GM12878 (cell line): ENCODE results near the gene ADAMTS19. TPM values are rescaled to one million over a fixed set of nuclear protein-coding genes. Genes with fewer than 3 reads are reported as not detected.

ENCODE experiments used
- ATAC-seq: fragments of 200-7000 bp; cut with Tn5 transposase; 3 replicates; pipeline ENCODE4 v1.9.1; 2020; ENCODE audit warnings: mild to moderate bottlenecking, moderate library complexity
- BruUV-seq: library from RNA; stranded (reverse); fragments of 400-500 nt; replicated peaks from 2 replicates; lab custom pipeline; 2021; lab: Mats Ljungman, UMichigan
- CTCF ChIA-PET: fragments of 300-600 bp; sonication (Branson Sonifier 250); formaldehyde crosslinking; extraction: SDS; loops from one replicate; lab custom pipeline; 2021; ENCODE audit warnings: inconsistent platforms; lab: Yijun Ruan, JAX
- POLR2A ChIA-PET: fragments of 350-600 bp; formaldehyde crosslinking; extraction: SDS; loops from one replicate; lab custom pipeline; 2021; ENCODE audit warnings: inconsistent platforms; lab: Charles Lee
- RAD21 ChIA-PET: fragments of 300-600 bp; sonication (Branson Sonifier 250); formaldehyde crosslinking; loops from one replicate; lab custom pipeline; 2023; ENCODE audit warnings: antibody characterized with exemption; ENCODE audit not compliant: unreplicated experiment; lab: Charles Lee
- SMC1A ChIA-PET: fragments of 300-600 bp; sonication (Branson Sonifier 250); formaldehyde crosslinking; loops from one replicate; lab custom pipeline; 2023; ENCODE audit not compliant: unreplicated experiment, uncharacterized antibody; lab: Charles Lee
- DNase-seq: peaks from one replicate; pipeline ENCODE4 v3.0.0-alpha.2; 2011; ENCODE audit warnings: low read depth, low spot score
- FAIRE-seq: peaks from 3 replicates; lab custom pipeline; 2011; peaks lifted over from hg19 to GRCh38; lab: Jason Lieb, UNC
- H2AFZ ChIP-seq: 2 replicates; pipeline ENCODE4 v1.6.0; 2011; ENCODE audit warnings: low read depth, low read length, control low read depth; ENCODE audit not compliant: control insufficient read depth
- H3K27ac ChIP-seq: 2 replicates; pipeline ENCODE4 v1.5.1; 2011; ENCODE audit warnings: control low read depth; ENCODE audit not compliant: control insufficient read depth, insufficient read depth
- H3K27me3 ChIP-seq, 2 experiments: replicated peaks in 1 of 2; 2 replicates each; pipeline versions ENCODE4 v1.6.0 to v1.6.1; 2011; ENCODE audit warnings: low read length in 1 of 2; ENCODE audit not compliant: control insufficient read depth in 2 of 2, insufficient read depth in 2 of 2
- H3K36me3 ChIP-seq, 2 experiments: 2 replicates each; pipeline ENCODE4 v1.5.1; 2011; ENCODE audit warnings: low read length in 1 of 2; ENCODE audit not compliant: control insufficient read depth in 2 of 2, insufficient read depth in 2 of 2
- H3K4me1 ChIP-seq: 2 replicates; pipeline ENCODE4 v1.6.1; 2011; ENCODE audit warnings: mild to moderate bottlenecking, low read length, moderate library complexity, mixed read lengths; ENCODE audit not compliant: control insufficient read depth, insufficient read depth
- H3K4me2 ChIP-seq: 2 replicates; pipeline ENCODE4 v1.6.0; 2011; ENCODE audit warnings: control low read depth; ENCODE audit not compliant: control insufficient read depth, insufficient read depth
- H3K4me3 ChIP-seq: fragments of 200-600 bp; sonication (generic); 2 replicates; pipeline ENCODE4 v1.5.1; 2016
- H3K79me2 ChIP-seq: 2 replicates; pipeline ENCODE4 v1.6.0; 2011; ENCODE audit warnings: low read length; ENCODE audit not compliant: control insufficient read depth, insufficient read depth
- H3K9ac ChIP-seq: 2 replicates; pipeline ENCODE4 v1.8.0; 2011; ENCODE audit warnings: low read length, control low read depth, mixed read lengths; ENCODE audit not compliant: control insufficient read depth, insufficient read depth
- H3K9me3 ChIP-seq: replicated peaks from 3 replicates; pipeline ENCODE4 v1.5.1; 2011; ENCODE audit warnings: mild to moderate bottlenecking, low read length; ENCODE audit not compliant: control insufficient read depth, insufficient read depth
- H4K20me1 ChIP-seq: 2 replicates; pipeline ENCODE4 v1.6.0; 2011; ENCODE audit not compliant: control insufficient read depth, insufficient read depth
- BHLHE40 ChIP-seq, 2 experiments: fragments of 450-650 bp in 1 of 2; IDR thresholded peaks; 2 replicates each; pipeline ENCODE4 v1.6.1; 2011 to 2017; ENCODE audit warnings: low read depth in 2 of 2, borderline replicate concordance in 1 of 2, improper control_type of control experiment in 1 of 2, low read length in 1 of 2, mild to moderate bottlenecking in 1 of 2
- CREB1 ChIP-seq: IDR thresholded peaks from 2 replicates; pipeline ENCODE4 v1.6.1; 2012; ENCODE audit warnings: low read depth, mild to moderate bottlenecking, inconsistent platforms
- FOXM1 ChIP-seq: IDR thresholded peaks from 2 replicates; pipeline ENCODE4 v1.6.1; 2012; ENCODE audit warnings: low read depth, mild to moderate bottlenecking, inconsistent platforms, low read length, moderate library complexity
- IRF4 ChIP-seq: IDR thresholded peaks from 2 replicates; pipeline ENCODE4 v1.6.1; 2011; ENCODE audit warnings: low read depth, low read length
- NFIC ChIP-seq: IDR thresholded peaks from 2 replicates; pipeline ENCODE4 v1.6.1; 2012; ENCODE audit warnings: low read depth, mild to moderate bottlenecking, inconsistent platforms, low read length, moderate library complexity
- POLR2AphosphoS2 ChIP-seq: IDR thresholded peaks from 2 replicates; pipeline ENCODE4 v1.6.1; 2011; ENCODE audit warnings: low read depth, mild to moderate bottlenecking, low read length, improper control_type of control experiment, moderate library complexity
- RAD21 ChIP-seq: IDR thresholded peaks from 2 replicates; pipeline ENCODE4 v1.6.1; 2011; ENCODE audit warnings: mild to moderate bottlenecking, low read depth, low read length, moderate library complexity; ENCODE audit not compliant: insufficient read depth
- RAD51 ChIP-seq: fragments of 450-650 bp; IDR thresholded peaks from 2 replicates; pipeline ENCODE4 v1.6.1; 2016; ENCODE audit warnings: moderate library complexity, mild to moderate bottlenecking, inconsistent platforms
- RELB ChIP-seq: fragments of 450-650 bp; IDR thresholded peaks from 2 replicates; pipeline ENCODE4 v1.6.1; 2017; ENCODE audit warnings: low read depth, mild to moderate bottlenecking, moderate library complexity
- SMAD1 ChIP-seq: fragments of 450-650 bp; IDR thresholded peaks from 2 replicates; pipeline ENCODE4 v1.6.1; 2018; ENCODE audit warnings: mild to moderate bottlenecking, low read depth; ENCODE audit not compliant: partially characterized antibody
- SMARCA5 ChIP-seq: fragments of 450-650 bp; IDR thresholded peaks from 2 replicates; pipeline ENCODE4 v1.6.1; 2017; ENCODE audit warnings: mild to moderate bottlenecking
- SMC3 ChIP-seq: IDR thresholded peaks from 2 replicates; pipeline ENCODE4 v1.6.1; 2011; ENCODE audit warnings: low read length, improper control_type of control experiment, borderline replicate concordance
- ZBED1 ChIP-seq: IDR thresholded peaks from 2 replicates; pipeline ENCODE4 v1.6.1; 2016; ENCODE audit warnings: borderline replicate concordance
- ZNF384 ChIP-seq: IDR thresholded peaks from 2 replicates; pipeline ENCODE4 v1.6.1; 2012; ENCODE audit warnings: low read depth, mild to moderate bottlenecking, low read length, improper control_type of control experiment, borderline replicate concordance
- ZNF622 ChIP-seq: fragments of 450-650 bp; IDR thresholded peaks from 2 replicates; pipeline ENCODE4 v1.6.1; 2017; ENCODE audit warnings: mild to moderate bottlenecking, inconsistent platforms
- WGBS: methylation state at CpG from one replicate; pipeline ENCODE4 v1.1.6; 2016; ENCODE audit warnings: low lambda C conversion rate; ENCODE audit not compliant: insufficient replicate concordance, insufficient coverage; ENCODE audit errors: missing lambda C conversion rate; 5-methylcytosine and 5-hydroxymethylcytosine counted together
- in situ Hi-C: fragments of 300-500 bp; cut with MboI; formaldehyde crosslinking; loops from 9 replicates; pipeline ENCODE4 v1.14.3; 2018; ENCODE audit warnings: mixed read lengths
- intact Hi-C: fragments of 100-400 bp; cut with micrococcal nuclease; formaldehyde crosslinking; loops from one replicate; pipeline ENCODE4 v1.14.2; 2022; ENCODE audit not compliant: unreplicated experiment
- polyA plus RNA-seq, 11 experiments: library from polyadenylated mRNA; depleted of rRNA in 4 of 11; unstranded in 6 of 11; stranded (reverse) in 5 of 11; fragments of >200 nt; fragmentation: Nextera tagmentation in 4 of 11; fragmentation: Illumina TruSeq in 1 of 11; extraction: Ambion mirVana in 4 of 11; extraction: Trizol in 1 of 11; gene quantifications; 1 replicate in 1 of 11; 2 replicates in 10 of 11; pipeline versions ENCODE4 v1.2.1 to v1.2.3, GENCODE V29; 2011 to 2016; ENCODE audit warnings: inconsistent platforms in 2 of 11, missing spikeins in 2 of 11, low read depth in 1 of 11
- total RNA-seq, 4 experiments: library from RNA; depleted of rRNA in 3 of 4; stranded (reverse); fragments of >200 nt in 3 of 4; fragmentation: Illumina TruSeq in 1 of 4; extraction: Trizol in 1 of 4; gene quantifications; 2 replicates each; pipeline versions ENCODE4 v1.2.1 to v1.2.3, GENCODE V29; 2013 to 2021
- TF ChIP-seq, protein P1 (sequence below): IDR thresholded peaks from 2 replicates; pipeline ENCODE4 v1.6.1; 2011; ENCODE audit warnings: low read depth, mild to moderate bottlenecking, low read length, moderate library complexity, borderline replicate concordance; ENCODE audit errors: extremely low read depth
- TF ChIP-seq, protein P2 (sequence below), 3 experiments: IDR thresholded peaks in 2 of 3; conservative IDR thresholded peaks in 1 of 3; 2 replicates each; pipeline ENCODE4 v1.5.1; 2011; ENCODE audit warnings: low read depth in 3 of 3, low read length in 3 of 3, mild to moderate bottlenecking in 3 of 3, control low read depth in 2 of 3, moderate library complexity in 2 of 3, inconsistent platforms in 1 of 3, mixed read lengths in 1 of 3; ENCODE audit not compliant: control insufficient read depth in 2 of 3, insufficient read depth in 1 of 3; ENCODE audit errors: extremely low read depth in 1 of 3

The ADAMTS19 gene
- total and polyA plus RNA-seq, 10 of the 15 experiments (the other 5 are each of a cell fraction or from before 2014, with no cell fraction given) = not detected

DNA sequence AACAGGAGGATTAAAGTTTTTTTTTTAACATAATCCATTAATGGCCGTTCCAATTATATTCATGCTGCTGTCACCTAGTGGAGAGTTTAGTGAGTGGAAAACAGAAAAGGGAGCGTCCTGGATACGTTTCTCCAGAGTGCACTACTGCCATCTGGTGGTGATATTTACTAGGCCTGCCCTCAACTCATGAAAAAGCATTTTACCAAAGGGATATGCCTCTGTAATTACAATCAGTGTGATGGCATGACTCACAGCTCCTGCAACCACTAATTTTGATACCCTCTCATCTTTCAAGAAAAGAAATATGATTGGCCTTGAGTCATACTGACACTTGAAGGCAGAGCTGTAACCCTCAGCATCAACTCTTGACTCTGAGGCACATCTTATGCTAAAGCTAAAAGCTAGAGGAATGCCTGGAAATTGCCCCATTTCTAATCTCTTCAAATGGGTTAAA lies 307.9 kb downstream of the ADAMTS19 start:
- Histone ChIP-seq H3K27ac (no peak overlapping the region), H4K20me1 (no peaks in the 10 kb centered on the region), H3K9me3 (no peaks in the 10 kb centered on the region), H3K9ac (no peak overlapping the region), H3K4me3 (no peak overlapping the region), H2AFZ (no peak overlapping the region), H3K4me2 (no peak overlapping the region), H3K79me2 (no peaks in the 10 kb centered on the region), H3K36me3 (no peaks in the 10 kb centered on the region), H3K27me3 (no peaks in the 10 kb centered on the region), H3K4me1 (no peaks in the 10 kb centered on the region)
- ChIA-PET SMC1A (interaction anchor here (0.8 to 1.8 kb wide), 4 partner anchors 9 to 104 kb away, joined by 3 to 6 read pairs (median 4); no protein-coding TSS in a partner anchor), POLR2A (no interaction called here), CTCF (interaction anchor here (0.6 to 7.8 kb wide), 16 partner anchors 9 to 1553 kb away, joined by 3 to 175 read pairs (median 4); partner anchors contain the start of gene MINAR2), RAD21 (interaction anchor here (0.9 kb wide), 1 partner anchor 103 kb away, joined by 4 read pairs; no protein-coding TSS in a partner anchor)
- 2% methylated on average over 3 of the region's 3 CpGs for WGBS
- FAIRE-seq = peak; percentile 68
- in situ Hi-C loops (loop anchor here (25.0 kb wide), 1 partner anchor 1556 kb away; no protein-coding TSS in a partner anchor), intact Hi-C loops (loop anchor here (1.0 to 5.0 kb wide), 7 partner anchors 104 to 1556 kb away; no protein-coding TSS in a partner anchor)
- peak; percentile 32 for DNase-seq
- peak; percentile 95 for ATAC-seq
- no TSS peak for BruUV-seq
- TF ChIP-seq RAD21 (peak; percentile 88), POLR2AphosphoS2 (no peak), ZNF622 (no peak), NFIC (no peak), IRF4 (0 out of 2 replicates have a peak, but pooled peaks have one; percentile 45), ZNF384 (no peak), RAD51 (no peak), SMAD1 (no peak), SMC3 (peak; percentile 81; the same call in 1 of the 2 replicates), BHLHE40 (IDR thresholded peaks at IDR 0.05; ENCODE audit: borderline replicate concordance in 1 of 2, low read depth in 2 of 2, low read length in 1 of 2) (no peak), FOXM1 (peak; percentile 38; the same call in 1 of the 2 replicates), ZBED1 (no peak), RELB (no peak), CREB1 (0 out of 2 replicates have a peak, but pooled peaks have one; percentile 11), SMARCA5 (no peak)
- TF ChIP-seq, protein P1, sequence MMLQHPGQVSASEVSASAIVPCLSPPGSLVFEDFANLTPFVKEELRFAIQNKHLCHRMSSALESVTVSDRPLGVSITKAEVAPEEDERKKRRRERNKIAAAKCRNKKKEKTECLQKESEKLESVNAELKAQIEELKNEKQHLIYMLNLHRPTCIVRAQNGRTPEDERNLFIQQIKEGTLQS = 0 out of 2 replicates have a peak, but pooled peaks have one; percentile 21
- TF ChIP-seq, protein P2, sequence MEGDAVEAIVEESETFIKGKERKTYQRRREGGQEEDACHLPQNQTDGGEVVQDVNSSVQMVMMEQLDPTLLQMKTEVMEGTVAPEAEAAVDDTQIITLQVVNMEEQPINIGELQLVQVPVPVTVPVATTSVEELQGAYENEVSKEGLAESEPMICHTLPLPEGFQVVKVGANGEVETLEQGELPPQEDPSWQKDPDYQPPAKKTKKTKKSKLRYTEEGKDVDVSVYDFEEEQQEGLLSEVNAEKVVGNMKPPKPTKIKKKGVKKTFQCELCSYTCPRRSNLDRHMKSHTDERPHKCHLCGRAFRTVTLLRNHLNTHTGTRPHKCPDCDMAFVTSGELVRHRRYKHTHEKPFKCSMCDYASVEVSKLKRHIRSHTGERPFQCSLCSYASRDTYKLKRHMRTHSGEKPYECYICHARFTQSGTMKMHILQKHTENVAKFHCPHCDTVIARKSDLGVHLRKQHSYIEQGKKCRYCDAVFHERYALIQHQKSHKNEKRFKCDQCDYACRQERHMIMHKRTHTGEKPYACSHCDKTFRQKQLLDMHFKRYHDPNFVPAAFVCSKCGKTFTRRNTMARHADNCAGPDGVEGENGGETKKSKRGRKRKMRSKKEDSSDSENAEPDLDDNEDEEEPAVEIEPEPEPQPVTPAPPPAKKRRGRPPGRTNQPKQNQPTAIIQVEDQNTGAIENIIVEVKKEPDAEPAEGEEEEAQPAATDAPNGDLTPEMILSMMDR (IDR thresholded peaks at IDR 0.05 in 2 of 3, conservative IDR thresholded peaks at IDR 0.05 in 1 of 3; ENCODE audit: control insufficient read depth in 2 of 3, extremely low read depth in 1 of 3, insufficient read depth in 1 of 3, low read depth in 3 of 3, low read length in 3 of 3) = peak; percentile 84 to 99 (median 98)
